CD14-positive monocyte (primary cell): Measurements from ENCODE around the gene NRXN3. TPM values are rescaled to one million over a fixed set of nuclear protein-coding genes. Genes with fewer than 3 reads are reported as not detected.

ENCODE experiments used
- DNase-seq, 3 donors: peaks; one replicate each; pipeline ENCODE4 v3.0.0-alpha.2; 2011 to 2022
- H2AFZ ChIP-seq: 2 replicates; pipeline ENCODE4 v1.6.0; 2012; ENCODE audit warnings: mild to moderate bottlenecking, low read depth, low read length, inconsistent platforms; ENCODE audit not compliant: insufficient read depth, poor library complexity, severe bottlenecking
- H3K27ac ChIP-seq, 2 donors: 1 replicate in 1 of 2; 2 replicates in 1 of 2; pipeline ENCODE4 v1.5.1; 2012 to 2013; ENCODE audit warnings: low read length in 2 of 2, control low read depth in 1 of 2, inconsistent platforms in 1 of 2, low read depth in 1 of 2, mild to moderate bottlenecking in 1 of 2
- H3K27me3 ChIP-seq, 2 donors: one replicate each; pipeline versions ENCODE4 v1.6.0 to v1.6.1; 2011 to 2013; ENCODE audit warnings: low read length in 2 of 2; ENCODE audit not compliant: control insufficient read depth in 2 of 2, insufficient read depth in 2 of 2
- H3K36me3 ChIP-seq, 2 donors: replicated peaks in 1 of 2; 1 replicate in 1 of 2; 2 replicates in 1 of 2; pipeline versions ENCODE4 v1.5.1 to v1.6.1; 2012 to 2013; ENCODE audit warnings: low read length in 2 of 2, control low read depth in 1 of 2, inconsistent platforms in 1 of 2, mild to moderate bottlenecking in 1 of 2; ENCODE audit not compliant: insufficient read depth in 2 of 2, control insufficient read depth in 1 of 2
- H3K4me1 ChIP-seq, 2 donors: 1 replicate in 1 of 2; 2 replicates in 1 of 2; pipeline versions ENCODE4 v1.5.1 to v1.6.1; 2012 to 2013; ENCODE audit warnings: low read length in 2 of 2, control low read depth in 1 of 2, inconsistent platforms in 1 of 2, mild to moderate bottlenecking in 1 of 2, moderate library complexity in 1 of 2; ENCODE audit not compliant: insufficient read depth in 2 of 2, control insufficient read depth in 1 of 2
- H3K4me2 ChIP-seq: replicated peaks from 2 replicates; pipeline ENCODE3; 2012; ENCODE audit warnings: low read length, moderate library complexity, mild to moderate bottlenecking; ENCODE audit not compliant: poor library complexity, severe bottlenecking; ENCODE audit errors: extremely low read depth
- H3K4me3 ChIP-seq, 3 experiments: fragments of 200-600 bp in 1 of 3; sonication (generic) in 1 of 3; replicated peaks in 1 of 3; 1 replicate in 2 of 3; 2 replicates in 1 of 3; pipeline ENCODE4 v1.5.1; 2011 to 2013; ENCODE audit warnings: low read length in 3 of 3, mild to moderate bottlenecking in 3 of 3, control low read depth in 2 of 3, low read depth in 2 of 3, inconsistent platforms in 1 of 3, moderate library complexity in 1 of 3
- H3K79me2 ChIP-seq: 2 replicates; pipeline ENCODE4 v1.6.0; 2012; ENCODE audit warnings: mild to moderate bottlenecking, control low read depth, inconsistent platforms, low read length, moderate library complexity; ENCODE audit not compliant: insufficient read depth
- H3K9ac ChIP-seq: 2 replicates; pipeline ENCODE4 v1.6.0; 2017; ENCODE audit warnings: low read length, mild to moderate bottlenecking; ENCODE audit not compliant: insufficient read depth, poor library complexity, severe bottlenecking
- H3K9me3 ChIP-seq, 2 donors: replicated peaks in 1 of 2; 1 replicate in 1 of 2; 2 replicates in 1 of 2; pipeline versions ENCODE4 v1.5.1 to v1.6.1; 2012 to 2013; ENCODE audit warnings: low read length in 2 of 2, control low read depth in 1 of 2; ENCODE audit not compliant: control insufficient read depth in 1 of 2, insufficient read depth in 1 of 2
- H4K20me1 ChIP-seq: 2 replicates; pipeline ENCODE4 v1.6.0; 2012; ENCODE audit warnings: mild to moderate bottlenecking, low read length, control low read depth, moderate library complexity; ENCODE audit not compliant: insufficient read depth
- H3K27ac Mint-ChIP-seq, 7 donors: one replicate each; pipeline ENCODE4 v1.8.0; 2020; ENCODE audit warnings: mild to moderate bottlenecking in 7 of 7, mixed read lengths in 7 of 7, moderate library complexity in 6 of 7, inconsistent platforms in 2 of 7
- H3K27me3 Mint-ChIP-seq, 3 donors: one replicate each; pipeline ENCODE4 v1.8.0; 2021 to 2022; ENCODE audit warnings: low read depth in 3 of 3, mild to moderate bottlenecking in 3 of 3, mixed read lengths in 3 of 3, moderate library complexity in 3 of 3, inconsistent platforms in 1 of 3
- H3K36me3 Mint-ChIP-seq, 2 donors: one replicate each; pipeline ENCODE4 v1.8.0; 2020; ENCODE audit warnings: mixed read lengths in 2 of 2, inconsistent platforms in 1 of 2, mild to moderate bottlenecking in 1 of 2
- H3K4me1 Mint-ChIP-seq: one replicate; pipeline ENCODE4 v1.8.0; 2020; ENCODE audit warnings: mild to moderate bottlenecking, mixed read lengths
- H3K4me3 Mint-ChIP-seq, 2 donors: one replicate each; pipeline ENCODE4 v1.8.0; 2020; ENCODE audit warnings: mild to moderate bottlenecking in 2 of 2, mixed read lengths in 2 of 2, moderate library complexity in 1 of 2
- H3K9me3 Mint-ChIP-seq, 7 donors: one replicate each; pipeline ENCODE4 v1.8.0; 2020 to 2022; ENCODE audit warnings: mixed read lengths in 7 of 7, mild to moderate bottlenecking in 6 of 7, moderate library complexity in 6 of 7, inconsistent platforms in 2 of 7
- WGBS: methylation state at CpG from one replicate; pipeline ENCODE4 v1.1.5; 2013; ENCODE audit warnings: missing lambda C conversion rate; ENCODE audit not compliant: insufficient coverage; 5-methylcytosine and 5-hydroxymethylcytosine counted together
- intact Hi-C, 2 donors: fragments of 100-400 bp; cut with micrococcal nuclease; formaldehyde crosslinking; loops; one replicate each; pipeline versions ENCODE4 v1.15.0 to v1.15.1; 2023
- polyA plus RNA-seq, 3 donors: library from polyadenylated mRNA; depleted of rRNA in 1 of 3; unstranded in 2 of 3; stranded (reverse) in 1 of 3; fragments of 300-500 nt in 2 of 3; fragments of >200 nt in 1 of 3; fragmentation: Illumina TruSeq in 2 of 3; gene quantifications; 1 replicate in 2 of 3; 2 replicates in 1 of 3; pipeline ENCODE4 v1.2.3, GENCODE V29; 2012 to 2021
- TF ChIP-seq, protein P1 (sequence below): fragments of 200-600 bp; IDR thresholded peaks from one replicate; pipeline ENCODE4 v1.8.0; 2022; ENCODE audit warnings: antibody characterized with exemption, mild to moderate bottlenecking

The NRXN3 gene
- polyA plus RNA-seq, 3 donors = not detected

DNA sequence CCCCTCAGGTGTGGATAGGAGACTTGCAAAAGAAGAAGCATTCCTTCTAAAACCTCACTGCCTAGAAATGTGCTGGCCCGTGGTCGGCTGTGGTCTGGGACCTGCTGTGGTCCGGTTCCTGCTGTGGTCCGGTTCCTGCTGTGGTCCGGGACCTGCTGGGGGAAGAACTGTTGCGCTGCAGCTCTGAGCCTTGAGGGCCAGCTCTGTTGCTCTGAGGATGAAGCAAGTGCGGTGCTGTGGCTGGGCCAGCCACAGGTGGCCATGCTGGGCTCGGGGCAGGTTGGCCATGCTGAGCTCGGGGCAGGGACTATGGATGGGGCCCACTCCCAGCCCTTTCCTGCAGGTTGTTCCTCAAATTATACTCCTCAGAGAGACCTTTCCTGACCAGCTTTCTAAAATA is 5.2 kb downstream of the NRXN3 start:
- no peak overlapping the region for H3K4me3 ChIP-seq
- TF ChIP-seq, protein P1, sequence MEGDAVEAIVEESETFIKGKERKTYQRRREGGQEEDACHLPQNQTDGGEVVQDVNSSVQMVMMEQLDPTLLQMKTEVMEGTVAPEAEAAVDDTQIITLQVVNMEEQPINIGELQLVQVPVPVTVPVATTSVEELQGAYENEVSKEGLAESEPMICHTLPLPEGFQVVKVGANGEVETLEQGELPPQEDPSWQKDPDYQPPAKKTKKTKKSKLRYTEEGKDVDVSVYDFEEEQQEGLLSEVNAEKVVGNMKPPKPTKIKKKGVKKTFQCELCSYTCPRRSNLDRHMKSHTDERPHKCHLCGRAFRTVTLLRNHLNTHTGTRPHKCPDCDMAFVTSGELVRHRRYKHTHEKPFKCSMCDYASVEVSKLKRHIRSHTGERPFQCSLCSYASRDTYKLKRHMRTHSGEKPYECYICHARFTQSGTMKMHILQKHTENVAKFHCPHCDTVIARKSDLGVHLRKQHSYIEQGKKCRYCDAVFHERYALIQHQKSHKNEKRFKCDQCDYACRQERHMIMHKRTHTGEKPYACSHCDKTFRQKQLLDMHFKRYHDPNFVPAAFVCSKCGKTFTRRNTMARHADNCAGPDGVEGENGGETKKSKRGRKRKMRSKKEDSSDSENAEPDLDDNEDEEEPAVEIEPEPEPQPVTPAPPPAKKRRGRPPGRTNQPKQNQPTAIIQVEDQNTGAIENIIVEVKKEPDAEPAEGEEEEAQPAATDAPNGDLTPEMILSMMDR = no peak
- Mint-ChIP-seq H3K9me3 (peaks cover 0 to 2% (median 0%) of the 10 kb centered on the region in 7 donors), H3K27ac (no peak overlapping the region), H3K4me1 (no peaks in the 10 kb centered on the region), H3K36me3 (no peaks in the 10 kb centered on the region), H3K4me3 (no peak overlapping the region), H3K27me3 (peaks cover 14 to 17% (median 16%) of the 10 kb centered on the region in 3 donors)
- no peak for DNase-seq
- no peaks in the 10 kb centered on the region for H4K20me1 ChIP-seq
- no peaks in the 10 kb centered on the region for H3K4me1 ChIP-seq
- H3K27me3 ChIP-seq = peaks cover 0 to 4% of the 10 kb centered on the region in 2 donors
- no peaks in the 10 kb centered on the region for H3K9me3 ChIP-seq
- no peak overlapping the region for H3K27ac ChIP-seq
- H3K36me3 ChIP-seq = no peaks in the 10 kb centered on the region
- intact Hi-C loops = no loop called here
- WGBS = 88% methylated on average over 9 of the region's 9 CpGs
- H3K79me2 ChIP-seq = no peaks in the 10 kb centered on the region
- H2AFZ ChIP-seq = no peak overlapping the region
- H3K9ac ChIP-seq = no peak overlapping the region
- H3K4me2 ChIP-seq = no peak overlapping the region

DNA sequence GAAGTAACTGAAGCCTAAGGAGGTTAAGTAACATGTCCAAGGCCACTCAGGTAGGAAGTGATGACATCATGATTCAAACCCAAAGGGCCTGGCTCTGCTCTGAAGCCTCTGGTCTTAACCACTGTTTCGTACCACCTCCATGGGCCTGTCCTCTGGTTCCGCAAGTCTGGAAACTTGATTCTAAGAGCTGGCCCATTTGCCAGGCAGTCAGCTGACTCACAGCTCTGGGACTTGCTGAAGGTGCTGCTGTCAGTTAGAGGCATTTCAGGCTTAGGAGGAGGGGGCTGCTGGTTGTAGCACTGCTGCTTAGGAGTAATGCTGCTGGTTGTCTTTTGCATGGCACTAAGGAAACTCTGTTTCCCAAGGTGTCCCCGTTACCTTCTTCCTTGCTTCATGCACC is 7.9 kb downstream of the NRXN3 start:
- TF ChIP-seq, protein P1 = no peak
- 100% methylated on average over 3 of the region's 3 CpGs for WGBS
- H3K4me3 ChIP-seq = no peak overlapping the region
- no peak overlapping the region for H2AFZ ChIP-seq
- no peak overlapping the region for H3K4me2 ChIP-seq
- no peak overlapping the region for H3K27ac Mint-ChIP-seq
- no peaks in the 10 kb centered on the region for H3K36me3 ChIP-seq
- no peak overlapping the region for H3K9ac ChIP-seq
- H3K79me2 ChIP-seq = no peaks in the 10 kb centered on the region
- H3K27me3 ChIP-seq = no peaks in the 10 kb centered on the region
- H3K4me3 Mint-ChIP-seq = no peak overlapping the region
- H3K9me3 ChIP-seq = no peaks in the 10 kb centered on the region
- intact Hi-C loops = no loop called here
- peaks cover 7 to 11% (median 8%) of the 10 kb centered on the region in 3 donors for H3K27me3 Mint-ChIP-seq
- H4K20me1 ChIP-seq = no peaks in the 10 kb centered on the region
- no peaks in the 10 kb centered on the region for H3K4me1 Mint-ChIP-seq
- no peak for DNase-seq
- H3K4me1 ChIP-seq = no peaks in the 10 kb centered on the region
- no peaks in the 10 kb centered on the region for H3K36me3 Mint-ChIP-seq
- no peak overlapping the region for H3K27ac ChIP-seq
- H3K9me3 Mint-ChIP-seq = peaks cover 0 to 2% (median 0%) of the 10 kb centered on the region in 7 donors
